HCT116 (cell line): ENCODE measurements around the gene MAL.

ENCODE experiments used
- CEBPB ChIP-seq: IDR thresholded peaks from 2 replicates; pipeline ENCODE4 v1.6.1; 2012; ENCODE audit warnings: low read depth
- EZH2 ChIP-seq: fragments of 200-600 bp; sonication (generic); IDR thresholded peaks from 2 replicates; pipeline ENCODE4 v1.6.1; 2017; ENCODE audit warnings: antibody characterized with exemption, mixed run types
- EZH2phosphoT487 ChIP-seq: fragments of 200-600 bp; IDR thresholded peaks from 2 replicates; pipeline ENCODE4 v1.6.1; 2018; ENCODE audit warnings: antibody characterized with exemption, borderline replicate concordance
- FOSL1 ChIP-seq: IDR thresholded peaks from 2 replicates; pipeline ENCODE4 v1.6.1; 2012; ENCODE audit warnings: low read depth
- JUND ChIP-seq: IDR thresholded peaks from 2 replicates; pipeline ENCODE4 v1.6.1; 2012
- POLR2A ChIP-seq: IDR thresholded peaks from 2 replicates; pipeline ENCODE4 v1.7.0; 2011; ENCODE audit warnings: borderline replicate concordance; ENCODE audit not compliant: insufficient read depth, insufficient read length; ENCODE audit errors: extremely low read depth
- POLR2AphosphoS5 ChIP-seq: IDR thresholded peaks from 2 replicates; pipeline ENCODE4 v1.6.1; 2011; ENCODE audit warnings: mild to moderate bottlenecking, low read depth, low read length, moderate library complexity
- RAD21 ChIP-seq: IDR thresholded peaks from 2 replicates; pipeline ENCODE4 v1.6.1; 2012; ENCODE audit warnings: low read depth, mild to moderate bottlenecking
- SP1 ChIP-seq: IDR thresholded peaks from 2 replicates; pipeline ENCODE4 v1.6.1; 2012; ENCODE audit warnings: low read depth
- YY1 ChIP-seq: IDR thresholded peaks from 2 replicates; pipeline ENCODE4 v1.6.1; 2011; ENCODE audit warnings: low read length, low read depth, moderate library complexity, mild to moderate bottlenecking; ENCODE audit not compliant: insufficient replicate concordance; ENCODE audit errors: extremely low read depth
- TF ChIP-seq, protein P1 (sequence below), 3 experiments: fragments of 200-600 bp in 1 of 3; sonication (generic) in 1 of 3; IDR thresholded peaks in 2 of 3; conservative IDR thresholded peaks in 1 of 3; 2 replicates each; pipeline ENCODE4 v1.5.1; 2012 to 2017; ENCODE audit warnings: low read depth in 2 of 3, low read length in 2 of 3, antibody characterized with exemption in 1 of 3, borderline replicate concordance in 1 of 3, control low read depth in 1 of 3, mild to moderate bottlenecking in 1 of 3, mixed read lengths in 1 of 3, mixed run types in 1 of 3, moderate library complexity in 1 of 3; ENCODE audit not compliant: insufficient read depth in 1 of 3
- TF ChIP-seq, protein P2 (sequence below): IDR thresholded peaks from 2 replicates; pipeline ENCODE4 v1.6.1; 2012
- TF ChIP-seq, protein P3 (sequence below): IDR thresholded peaks from 2 replicates; pipeline ENCODE4 v1.6.1; 2012; ENCODE audit warnings: low read depth
- TF ChIP-seq, protein P4 (sequence below): IDR thresholded peaks from 2 replicates; pipeline ENCODE4 v1.6.1; 2012

DNA sequence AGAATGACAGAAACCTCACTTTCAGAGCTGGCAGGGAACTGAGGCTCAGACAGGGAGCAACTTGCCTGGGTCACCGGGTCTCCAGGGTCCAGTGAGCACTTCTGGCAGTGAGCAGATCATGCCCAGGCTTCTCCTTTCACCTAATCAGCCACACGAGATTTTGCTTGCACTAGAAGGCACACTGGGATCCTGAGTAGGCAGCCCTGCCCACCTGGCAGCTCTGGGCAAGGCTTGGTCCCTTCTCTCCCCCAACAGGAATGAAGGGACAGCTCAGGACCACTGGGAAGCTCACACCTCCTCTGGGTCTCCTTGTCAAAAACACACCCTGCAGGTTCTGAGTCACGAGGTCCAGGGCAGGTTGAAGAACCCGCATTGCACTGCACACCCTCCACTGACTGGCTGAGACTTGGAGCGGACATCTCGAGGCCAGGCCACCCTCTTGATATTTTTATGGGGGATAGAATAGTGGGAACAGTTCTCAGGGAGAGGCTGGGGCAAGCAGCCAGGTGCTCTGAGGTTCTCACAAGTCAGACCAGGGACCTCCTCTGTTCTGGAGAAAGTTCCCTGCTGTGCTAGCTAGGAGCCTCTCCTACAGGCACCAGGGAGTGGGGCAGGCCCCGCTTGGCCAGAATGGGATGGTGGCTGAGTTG, 5.7 kb downstream of the MAL start:
- TF ChIP-seq POLR2A (no peak), JUND (no peak), POLR2AphosphoS5 (no peak), RAD21 (no peak), EZH2phosphoT487 (no peak), SP1 (no peak), EZH2 (no peak), CEBPB (no peak), FOSL1 (no peak), YY1 (no peak)
- TF ChIP-seq, protein P1, sequence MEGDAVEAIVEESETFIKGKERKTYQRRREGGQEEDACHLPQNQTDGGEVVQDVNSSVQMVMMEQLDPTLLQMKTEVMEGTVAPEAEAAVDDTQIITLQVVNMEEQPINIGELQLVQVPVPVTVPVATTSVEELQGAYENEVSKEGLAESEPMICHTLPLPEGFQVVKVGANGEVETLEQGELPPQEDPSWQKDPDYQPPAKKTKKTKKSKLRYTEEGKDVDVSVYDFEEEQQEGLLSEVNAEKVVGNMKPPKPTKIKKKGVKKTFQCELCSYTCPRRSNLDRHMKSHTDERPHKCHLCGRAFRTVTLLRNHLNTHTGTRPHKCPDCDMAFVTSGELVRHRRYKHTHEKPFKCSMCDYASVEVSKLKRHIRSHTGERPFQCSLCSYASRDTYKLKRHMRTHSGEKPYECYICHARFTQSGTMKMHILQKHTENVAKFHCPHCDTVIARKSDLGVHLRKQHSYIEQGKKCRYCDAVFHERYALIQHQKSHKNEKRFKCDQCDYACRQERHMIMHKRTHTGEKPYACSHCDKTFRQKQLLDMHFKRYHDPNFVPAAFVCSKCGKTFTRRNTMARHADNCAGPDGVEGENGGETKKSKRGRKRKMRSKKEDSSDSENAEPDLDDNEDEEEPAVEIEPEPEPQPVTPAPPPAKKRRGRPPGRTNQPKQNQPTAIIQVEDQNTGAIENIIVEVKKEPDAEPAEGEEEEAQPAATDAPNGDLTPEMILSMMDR (IDR thresholded peaks at IDR 0.05 in 2 of 3, conservative IDR thresholded peaks at IDR 0.05 in 1 of 3; ENCODE audit: borderline replicate concordance in 1 of 3, insufficient read depth in 1 of 3, low read depth in 2 of 3, low read length in 2 of 3): no peak
- TF ChIP-seq, protein P2, sequence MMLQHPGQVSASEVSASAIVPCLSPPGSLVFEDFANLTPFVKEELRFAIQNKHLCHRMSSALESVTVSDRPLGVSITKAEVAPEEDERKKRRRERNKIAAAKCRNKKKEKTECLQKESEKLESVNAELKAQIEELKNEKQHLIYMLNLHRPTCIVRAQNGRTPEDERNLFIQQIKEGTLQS: no peak
- TF ChIP-seq, protein P3, sequence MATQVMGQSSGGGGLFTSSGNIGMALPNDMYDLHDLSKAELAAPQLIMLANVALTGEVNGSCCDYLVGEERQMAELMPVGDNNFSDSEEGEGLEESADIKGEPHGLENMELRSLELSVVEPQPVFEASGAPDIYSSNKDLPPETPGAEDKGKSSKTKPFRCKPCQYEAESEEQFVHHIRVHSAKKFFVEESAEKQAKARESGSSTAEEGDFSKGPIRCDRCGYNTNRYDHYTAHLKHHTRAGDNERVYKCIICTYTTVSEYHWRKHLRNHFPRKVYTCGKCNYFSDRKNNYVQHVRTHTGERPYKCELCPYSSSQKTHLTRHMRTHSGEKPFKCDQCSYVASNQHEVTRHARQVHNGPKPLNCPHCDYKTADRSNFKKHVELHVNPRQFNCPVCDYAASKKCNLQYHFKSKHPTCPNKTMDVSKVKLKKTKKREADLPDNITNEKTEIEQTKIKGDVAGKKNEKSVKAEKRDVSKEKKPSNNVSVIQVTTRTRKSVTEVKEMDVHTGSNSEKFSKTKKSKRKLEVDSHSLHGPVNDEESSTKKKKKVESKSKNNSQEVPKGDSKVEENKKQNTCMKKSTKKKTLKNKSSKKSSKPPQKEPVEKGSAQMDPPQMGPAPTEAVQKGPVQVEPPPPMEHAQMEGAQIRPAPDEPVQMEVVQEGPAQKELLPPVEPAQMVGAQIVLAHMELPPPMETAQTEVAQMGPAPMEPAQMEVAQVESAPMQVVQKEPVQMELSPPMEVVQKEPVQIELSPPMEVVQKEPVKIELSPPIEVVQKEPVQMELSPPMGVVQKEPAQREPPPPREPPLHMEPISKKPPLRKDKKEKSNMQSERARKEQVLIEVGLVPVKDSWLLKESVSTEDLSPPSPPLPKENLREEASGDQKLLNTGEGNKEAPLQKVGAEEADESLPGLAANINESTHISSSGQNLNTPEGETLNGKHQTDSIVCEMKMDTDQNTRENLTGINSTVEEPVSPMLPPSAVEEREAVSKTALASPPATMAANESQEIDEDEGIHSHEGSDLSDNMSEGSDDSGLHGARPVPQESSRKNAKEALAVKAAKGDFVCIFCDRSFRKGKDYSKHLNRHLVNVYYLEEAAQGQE: no peak
- TF ChIP-seq, protein P4, sequence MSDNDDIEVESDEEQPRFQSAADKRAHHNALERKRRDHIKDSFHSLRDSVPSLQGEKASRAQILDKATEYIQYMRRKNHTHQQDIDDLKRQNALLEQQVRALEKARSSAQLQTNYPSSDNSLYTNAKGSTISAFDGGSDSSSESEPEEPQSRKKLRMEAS: no peak
